ENCODE measurements around the gene LGR4.

LGR4 gene

GRCh38 chr11:27401833-27402316, 70.7 kb downstream of the LGR4 start:
- DNase-seq (ENCODE audit: low read depth in 2 of 2), result no peak

- DNase-seq (ENCODE audit: low read depth in 2 of 2), result no peak
Observed at GRCh38 chr11:27401280-27401832, 71.2 kb downstream of the LGR4 start.

- no peak for DNase-seq (ENCODE audit: low read depth in 2 of 2)
Observed at GRCh38 chr11:27398400-27398770, 74.2 kb downstream of the LGR4 start.

- no peak for DNase-seq (ENCODE audit: low read depth in 2 of 2)
Observed at GRCh38 chr11:27397624-27398399, 74.8 kb downstream of the LGR4 start.

- DNase-seq (ENCODE audit: low read depth in 2 of 2), result no peak
Observed at GRCh38 chr11:27396259-27396839, 76.2 kb downstream of the LGR4 start.

- DNase-seq (ENCODE audit: low read depth in 2 of 2), result no peak
Observed at GRCh38 chr11:27395556-27396258, 76.9 kb downstream of the LGR4 start.

- DNase-seq (ENCODE audit: low read depth in 2 of 2), result no peak
Observed at GRCh38 chr11:27394781-27395228, 77.8 kb downstream of the LGR4 start.

- DNase-seq (ENCODE audit: low read depth in 2 of 2), result no peak
Observed at GRCh38 chr11:27392278-27393114, 80.1 kb downstream of the LGR4 start.

- no peak for DNase-seq (ENCODE audit: low read depth in 2 of 2)
Observed at GRCh38 chr11:27391331-27392015, 81.1 kb downstream of the LGR4 start.

- no peak for DNase-seq (ENCODE audit: low read depth in 2 of 2)
Observed at GRCh38 chr11:27390318-27391295, 82.0 kb downstream of the LGR4 start.

GRCh38 chr11:27388869-27389268, 83.7 kb downstream of the LGR4 start:
- DNase-seq (ENCODE audit: low read depth in 2 of 2), result no peak

GRCh38 chr11:27388001-27388400, 84.6 kb downstream of the LGR4 start:
- no peak for DNase-seq (ENCODE audit: low read depth in 2 of 2)

- DNase-seq (ENCODE audit: low read depth in 2 of 2), result no peak
Observed at GRCh38 chr11:27387362-27387761, 85.2 kb downstream of the LGR4 start.

GRCh38 chr11:27386181-27386845, 86.3 kb downstream of the LGR4 start:
- no peak for DNase-seq (ENCODE audit: low read depth in 2 of 2)

GRCh38 chr11:27385245-27385644, 87.3 kb downstream of the LGR4 start:
- DNase-seq (ENCODE audit: low read depth in 2 of 2), result no peak

- DNase-seq (ENCODE audit: low read depth in 2 of 2), result no peak
Observed at GRCh38 chr11:27384227-27384626, 88.4 kb downstream of the LGR4 start.

- no peak for DNase-seq (ENCODE audit: low read depth in 2 of 2)
Observed at GRCh38 chr11:27383645-27384044, 88.9 kb downstream of the LGR4 start.

GRCh38 chr11:27381238-27381666, 91.3 kb downstream of the LGR4 start:
- DNase-seq (ENCODE audit: low read depth in 2 of 2), result no peak

- DNase-seq (ENCODE audit: low read depth in 2 of 2), result no peak
Observed at GRCh38 chr11:27380771-27381170, 91.8 kb downstream of the LGR4 start.

All from stimulated activated CD4-positive, alpha-beta T cell treated with anti-CD3 and anti-CD28 coated beads, Interleukin-1b, Interleukin-23, amount 100 ng/mL, for 1 hour (primary cell).